ENCODE measurements around the gene FGF13.

Gene FGF13

GRCh38 chrX:138711399-138712347 is at the start of gene FGF13:
TSS of gene FGF13 (minus strand) at chrX:138711717. CDS start at chrX:138711003, 714 bp downstream.
- Histone ChIP-seq H3K9me3 (ENCODE audit: insufficient read depth, low read depth, low read length) (no peaks in the 10 kb centered on the region), H3K4me3 (ENCODE audit: low read length) (peak within 1 kb of the TSS; percentile 87), H3K36me3 (ENCODE audit: insufficient read depth, low read depth, low read length) (peaks cover 17% of the 10 kb centered on the region; the same call in 1 of the 2 replicates), H3K27ac (ENCODE audit: low read length) (no peak within 1 kb of the TSS), H3K9ac (ENCODE audit: low read depth, low read length) (peak within 1 kb of the TSS; percentile 87), H3K4me1 (ENCODE audit: insufficient read depth, low read length) (peaks cover 6% of the 10 kb centered on the region), H3K27me3 (ENCODE audit: insufficient read depth, low read length) (peaks cover 9% of the 10 kb centered on the region; the same call in 1 of the 2 replicates)

- no peak overlapping the region for H3K27ac ChIP-seq (ENCODE audit: low read length)
- no peaks in the 10 kb centered on the region for H3K36me3 ChIP-seq (ENCODE audit: insufficient read depth, low read depth, low read length)
- H3K4me3 ChIP-seq (ENCODE audit: low read length): no peak overlapping the region
- no peaks in the 10 kb centered on the region for H3K27me3 ChIP-seq (ENCODE audit: insufficient read depth, low read length)
- H3K9me3 ChIP-seq (ENCODE audit: insufficient read depth, low read depth, low read length): no peaks in the 10 kb centered on the region
- H3K9ac ChIP-seq (ENCODE audit: low read depth, low read length): no peak overlapping the region
- no peaks in the 10 kb centered on the region; the same call in 1 of the 2 replicates for H3K4me1 ChIP-seq (ENCODE audit: insufficient read depth, low read length)
Measured at GRCh38 chrX:138759217-138759943, 47.9 kb upstream of the FGF13 start.

DNA sequence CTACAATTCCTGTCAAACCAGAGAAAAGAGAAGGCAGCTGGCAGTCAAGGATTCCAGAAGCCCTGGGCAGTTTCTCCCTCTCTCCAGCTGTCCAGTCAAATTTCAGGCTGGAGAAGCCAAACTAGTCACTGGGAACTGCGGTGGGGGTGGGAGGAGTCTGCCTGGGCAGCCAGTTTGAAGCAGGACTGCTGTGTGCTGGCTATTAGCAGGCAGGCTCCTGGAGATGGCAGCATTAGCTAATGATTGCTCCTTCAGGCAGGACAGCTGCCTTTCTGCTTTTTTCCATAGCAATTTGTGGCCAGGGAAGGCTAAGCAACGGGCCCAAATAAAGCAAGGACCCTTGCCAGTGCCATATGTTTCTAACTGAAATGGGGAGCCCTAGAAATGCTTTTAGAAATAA is 44.7 kb upstream of the FGF13 start:
- Histone ChIP-seq H3K27me3 (ENCODE audit: insufficient read depth, low read length) (no peaks in the 10 kb centered on the region), H3K9me3 (ENCODE audit: insufficient read depth, low read depth, low read length) (no peaks in the 10 kb centered on the region), H3K27ac (ENCODE audit: low read length) (no peak overlapping the region), H3K9ac (ENCODE audit: low read depth, low read length) (no peak overlapping the region), H3K4me3 (ENCODE audit: low read length) (no peak overlapping the region), H3K4me1 (ENCODE audit: insufficient read depth, low read length) (no peaks in the 10 kb centered on the region; the same call in 1 of the 2 replicates), H3K36me3 (ENCODE audit: insufficient read depth, low read depth, low read length) (no peaks in the 10 kb centered on the region)

- Histone ChIP-seq H3K4me1 (ENCODE audit: insufficient read depth, low read length) (no peaks in the 10 kb centered on the region; the same call in 1 of the 2 replicates), H3K27ac (ENCODE audit: low read length) (no peak overlapping the region), H3K9me3 (ENCODE audit: insufficient read depth, low read depth, low read length) (no peaks in the 10 kb centered on the region), H3K4me3 (ENCODE audit: low read length) (no peak overlapping the region), H3K36me3 (ENCODE audit: insufficient read depth, low read depth, low read length) (no peaks in the 10 kb centered on the region), H3K27me3 (ENCODE audit: insufficient read depth, low read length) (no peaks in the 10 kb centered on the region), H3K9ac (ENCODE audit: low read depth, low read length) (no peak overlapping the region)
Measured at GRCh38 chrX:138754861-138755260, 43.3 kb upstream of the FGF13 start.

GRCh38 chrX:138748480-138748879 is 37.0 kb upstream of the FGF13 start:
- Histone ChIP-seq H3K27ac (ENCODE audit: low read length) (no peak overlapping the region), H3K27me3 (ENCODE audit: insufficient read depth, low read length) (no peaks in the 10 kb centered on the region), H3K4me1 (ENCODE audit: insufficient read depth, low read length) (no peaks in the 10 kb centered on the region), H3K4me3 (ENCODE audit: low read length) (no peak overlapping the region), H3K9me3 (ENCODE audit: insufficient read depth, low read depth, low read length) (no peaks in the 10 kb centered on the region), H3K36me3 (ENCODE audit: insufficient read depth, low read depth, low read length) (no peaks in the 10 kb centered on the region), H3K9ac (ENCODE audit: low read depth, low read length) (no peak overlapping the region)

- Histone ChIP-seq H3K9me3 (ENCODE audit: insufficient read depth, low read depth, low read length) (no peaks in the 10 kb centered on the region), H3K4me1 (ENCODE audit: insufficient read depth, low read length) (no peaks in the 10 kb centered on the region), H3K36me3 (ENCODE audit: insufficient read depth, low read depth, low read length) (no peaks in the 10 kb centered on the region), H3K27me3 (ENCODE audit: insufficient read depth, low read length) (no peaks in the 10 kb centered on the region), H3K9ac (ENCODE audit: low read depth, low read length) (no peak overlapping the region), H3K4me3 (ENCODE audit: low read length) (no peak overlapping the region), H3K27ac (ENCODE audit: low read length) (no peak overlapping the region)
Measured at GRCh38 chrX:138745196-138745595, 33.7 kb upstream of the FGF13 start.

- Histone ChIP-seq H3K9me3 (ENCODE audit: insufficient read depth, low read depth, low read length) (no peaks in the 10 kb centered on the region), H3K27me3 (ENCODE audit: insufficient read depth, low read length) (no peaks in the 10 kb centered on the region), H3K4me3 (ENCODE audit: low read length) (no peak overlapping the region)
Measured at GRCh38 chrX:138742217-138742616, 30.7 kb upstream of the FGF13 start.

GRCh38 chrX:138740341-138740740 is 28.8 kb upstream of the FGF13 start:
- H3K27ac ChIP-seq (ENCODE audit: low read length): no peak overlapping the region
- no peaks in the 10 kb centered on the region; the same call in 1 of the 2 replicates for H3K4me1 ChIP-seq (ENCODE audit: insufficient read depth, low read length)
- H3K9me3 ChIP-seq (ENCODE audit: insufficient read depth, low read depth, low read length): no peaks in the 10 kb centered on the region
- H3K9ac ChIP-seq (ENCODE audit: low read depth, low read length): no peak overlapping the region
- H3K4me3 ChIP-seq (ENCODE audit: low read length): no peak overlapping the region
- H3K27me3 ChIP-seq (ENCODE audit: insufficient read depth, low read length): no peaks in the 10 kb centered on the region
- no peaks in the 10 kb centered on the region for H3K36me3 ChIP-seq (ENCODE audit: insufficient read depth, low read depth, low read length)

More at GRCh38 chrX:138742217-138742616, 30.7 kb upstream of the FGF13 start:
- H3K9ac ChIP-seq (ENCODE audit: low read depth, low read length): no peak overlapping the region
- no peaks in the 10 kb centered on the region; the same call in 1 of the 2 replicates for H3K4me1 ChIP-seq (ENCODE audit: insufficient read depth, low read length)
- no peaks in the 10 kb centered on the region for H3K36me3 ChIP-seq (ENCODE audit: insufficient read depth, low read depth, low read length)
- H3K27ac ChIP-seq (ENCODE audit: low read length): no peak overlapping the region

DNA sequence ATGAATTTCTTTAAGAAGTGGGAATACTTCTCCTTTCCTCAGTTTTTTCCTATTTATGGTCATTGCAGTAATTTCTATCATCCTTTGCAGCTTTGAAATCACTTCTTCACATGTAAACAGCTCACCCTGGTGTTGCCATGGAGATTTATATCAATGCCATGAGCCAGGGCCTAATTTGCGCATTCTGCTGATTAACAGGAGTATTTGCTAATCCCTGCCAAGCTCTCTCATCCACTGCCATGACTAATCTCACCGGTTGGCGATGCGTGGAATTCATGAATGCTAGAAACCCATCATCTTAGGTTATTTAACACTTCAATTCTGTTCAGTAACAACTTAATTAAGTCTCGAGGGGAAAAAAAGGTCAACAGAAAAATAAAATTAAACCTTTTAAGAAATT is 11.8 kb upstream of the FGF13 start:
- Histone ChIP-seq H3K27me3 (ENCODE audit: insufficient read depth, low read length) (no peaks in the 10 kb centered on the region), H3K4me1 (ENCODE audit: insufficient read depth, low read length) (no peaks in the 10 kb centered on the region), H3K4me3 (ENCODE audit: low read length) (no peak overlapping the region), H3K36me3 (ENCODE audit: insufficient read depth, low read depth, low read length) (no peaks in the 10 kb centered on the region), H3K9me3 (ENCODE audit: insufficient read depth, low read depth, low read length) (no peaks in the 10 kb centered on the region), H3K9ac (ENCODE audit: low read depth, low read length) (no peak overlapping the region), H3K27ac (ENCODE audit: low read length) (no peak overlapping the region)

DNA sequence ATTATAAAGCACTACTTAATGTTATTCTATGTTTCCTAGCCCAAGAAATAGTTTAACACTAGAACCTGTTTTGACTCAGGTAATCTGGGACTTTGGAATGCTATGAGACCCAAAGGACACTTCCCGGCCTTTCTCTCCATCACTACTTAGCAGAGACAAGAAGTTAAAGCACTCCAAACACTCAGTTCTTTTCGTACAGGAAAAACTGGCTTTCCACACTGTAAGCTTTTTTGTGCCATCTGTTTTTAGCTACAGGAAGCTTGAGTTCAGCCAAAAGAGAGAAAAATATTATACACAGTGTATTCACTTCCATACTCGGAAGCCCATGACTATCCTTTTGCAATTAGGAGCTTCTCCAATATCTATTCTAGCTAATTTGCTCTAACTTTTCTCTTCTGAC is 7.9 kb upstream of the FGF13 start:
- Histone ChIP-seq H3K4me1 (ENCODE audit: insufficient read depth, low read length) (no peaks in the 10 kb centered on the region), H3K27me3 (ENCODE audit: insufficient read depth, low read length) (no peaks in the 10 kb centered on the region)

GRCh38 chrX:138718941-138719340 is 7.4 kb upstream of the FGF13 start:
- no peak overlapping the region for H3K9ac ChIP-seq (ENCODE audit: low read depth, low read length)
- no peaks in the 10 kb centered on the region for H3K36me3 ChIP-seq (ENCODE audit: insufficient read depth, low read depth, low read length)
- H3K4me1 ChIP-seq (ENCODE audit: insufficient read depth, low read length): no peaks in the 10 kb centered on the region
- H3K27me3 ChIP-seq (ENCODE audit: insufficient read depth, low read length): no peaks in the 10 kb centered on the region
- H3K27ac ChIP-seq (ENCODE audit: low read length): no peak overlapping the region
- H3K9me3 ChIP-seq (ENCODE audit: insufficient read depth, low read depth, low read length): no peaks in the 10 kb centered on the region
- no peak overlapping the region for H3K4me3 ChIP-seq (ENCODE audit: low read length)

More for the DNA sequence above, 7.9 kb upstream of the FGF13 start:
- Histone ChIP-seq H3K9me3 (ENCODE audit: insufficient read depth, low read depth, low read length) (no peaks in the 10 kb centered on the region), H3K27ac (ENCODE audit: low read length) (no peak overlapping the region), H3K4me3 (ENCODE audit: low read length) (no peak overlapping the region), H3K9ac (ENCODE audit: low read depth, low read length) (no peak overlapping the region), H3K36me3 (ENCODE audit: insufficient read depth, low read depth, low read length) (no peaks in the 10 kb centered on the region)

All from iPS-20b (cell line).